Muscle layer of duodenum (tissue), 2 donors: ENCODE data around the gene SLC52A3.

Experiments
- H3K27ac ChIP-seq: one replicate; pipeline ENCODE4 v1.7.0; 2013; ENCODE audit warnings: mild to moderate bottlenecking, low read length
- H3K27me3 ChIP-seq: one replicate; pipeline ENCODE4 v1.7.0; 2013; ENCODE audit warnings: low read depth, mild to moderate bottlenecking, control low read depth, low read length
- H3K36me3 ChIP-seq, 2 donors: one replicate each; pipeline ENCODE4 v1.7.0; 2013; ENCODE audit warnings: low read length in 2 of 2, control low read depth in 1 of 2, mild to moderate bottlenecking in 1 of 2; ENCODE audit not compliant: insufficient read depth in 2 of 2, control insufficient read depth in 1 of 2
- H3K4me1 ChIP-seq, 2 donors: one replicate each; pipeline ENCODE4 v1.7.0; 2013; ENCODE audit warnings: low read length in 2 of 2, mild to moderate bottlenecking in 2 of 2, control low read depth in 1 of 2, moderate library complexity in 1 of 2; ENCODE audit not compliant: insufficient read depth in 2 of 2, control insufficient read depth in 1 of 2
- H3K4me3 ChIP-seq, 2 donors: one replicate each; pipeline ENCODE4 v1.7.0; 2013; ENCODE audit warnings: low read length in 2 of 2, low read depth in 1 of 2, mild to moderate bottlenecking in 1 of 2
- H3K9me3 ChIP-seq, 2 donors: one replicate each; pipeline ENCODE4 v1.7.0; 2013; ENCODE audit warnings: low read length in 2 of 2, control low read depth in 1 of 2, mild to moderate bottlenecking in 1 of 2; ENCODE audit not compliant: control insufficient read depth in 1 of 2
- donor health status: healthy.

SLC52A3 gene

GRCh38 chr20:710780-711450 is 57.4 kb downstream of the SLC52A3 start:
- Histone ChIP-seq H3K27ac (no peak overlapping the region), H3K4me3 (no peak overlapping the region), H3K9me3 (peaks cover 11 to 13% of the 10 kb centered on the region in 2 donors), H3K36me3 (no peaks in the 10 kb centered on the region), H3K27me3 (peaks cover 26% of the 10 kb centered on the region), H3K4me1 (no peaks in the 10 kb centered on the region)
